HG03565 (cell line): Measurements from ENCODE around the gene IDS.
"Not testable (repeated sequence)": the region's sequence is repeated elsewhere in the genome, so short reads cannot be mapped to it uniquely, and the experiment has no call there.

ENCODE experiments used
- ATAC-seq: cut with Tn5 transposase; IDR thresholded peaks from one replicate; pipeline ENCODE4 v1.9.1; 2021; ENCODE audit warnings: mild to moderate bottlenecking, moderate library complexity; ENCODE audit not compliant: unreplicated experiment

IDS gene

GRCh38 chrX:149504915-149505651 lies at the start of gene IDS:
IDS (minus strand) TSS chrX:149505306; CDS start chrX:149505137, 169 bp downstream.
- ATAC-seq = peak; percentile 79

GRCh38 chrX:149551939-149552248 lies 46.8 kb upstream of the IDS start:
- ATAC-seq = peak; percentile 13

GRCh38 chrX:149551245-149551938 lies 46.3 kb upstream of the IDS start:
- ATAC-seq = peak; percentile 40

GRCh38 chrX:149550454-149550853 lies 45.3 kb upstream of the IDS start:
- ATAC-seq = not testable (repeated sequence)

- not testable (repeated sequence) for ATAC-seq
Observed at GRCh38 chrX:149549701-149550100, 44.6 kb upstream of the IDS start, which contains the start of gene HSFX3. HSFX3 (minus strand) TSS chrX:149549924; CDS start chrX:149549852, 72 bp downstream.

GRCh38 chrX:149547782-149548181 lies 42.7 kb upstream of the IDS start:
- ATAC-seq = not testable (repeated sequence)

GRCh38 chrX:149546962-149547361 lies 41.9 kb upstream of the IDS start:
- ATAC-seq = not testable (repeated sequence)

- not testable (repeated sequence) for ATAC-seq
Observed at GRCh38 chrX:149545545-149546543, 40.7 kb upstream of the IDS start.

GRCh38 chrX:149541521-149542047 lies 36.5 kb upstream of the IDS start:
- no peak for ATAC-seq

GRCh38 chrX:149540621-149541520 lies 35.8 kb upstream of the IDS start, which contains the start of gene EOLA1:
EOLA1 (plus strand) TSS chrX:149541012; CDS start chrX:149545631, 4,619 bp downstream.
- ATAC-seq = peak; percentile 78

- peak; percentile 19 for ATAC-seq
Observed at GRCh38 chrX:149540131-149540620, 35.1 kb upstream of the IDS start.

GRCh38 chrX:149539283-149540130 lies 34.4 kb upstream of the IDS start:
- ATAC-seq = peak; percentile 38

- not testable (repeated sequence) for ATAC-seq
Observed at GRCh38 chrX:149537474-149537873, 32.4 kb upstream of the IDS start.

- ATAC-seq = not testable (repeated sequence)
Observed at GRCh38 chrX:149534926-149535602, 30.0 kb upstream of the IDS start.

- ATAC-seq = not testable (repeated sequence)
Observed at GRCh38 chrX:149533999-149534398, 28.9 kb upstream of the IDS start.

GRCh38 chrX:149532868-149533267 lies 27.8 kb upstream of the IDS start:
- not testable (repeated sequence) for ATAC-seq

- ATAC-seq = peak; percentile 76
Observed at GRCh38 chrX:149531599-149531998, 26.5 kb upstream of the IDS start.

- ATAC-seq = no peak
Observed at GRCh38 chrX:149528381-149528780, 23.3 kb upstream of the IDS start.
